ENCODE data around the gene ADAM22.

The ADAM22 gene

DNA sequence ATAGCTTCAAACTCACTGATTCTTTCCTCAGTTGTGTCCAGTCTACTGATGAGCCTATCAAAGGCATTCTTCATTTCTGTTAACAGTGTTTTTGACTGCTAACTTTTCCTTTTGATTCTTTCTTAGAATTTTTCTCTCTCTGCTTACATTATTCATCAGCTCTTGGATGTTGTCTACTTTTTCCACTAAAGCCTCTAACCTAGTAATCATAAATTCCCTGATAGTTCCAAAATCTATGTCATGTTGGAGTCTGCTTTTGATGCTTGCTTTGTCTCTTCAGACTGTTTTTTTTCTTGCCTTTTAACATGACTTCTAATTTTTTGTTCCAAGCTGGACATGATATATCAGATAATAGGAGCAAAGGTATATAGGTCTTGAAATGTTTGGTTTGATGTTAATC, 78.0 kb downstream of the ADAM22 start:
- TF ChIP-seq, protein P1, sequence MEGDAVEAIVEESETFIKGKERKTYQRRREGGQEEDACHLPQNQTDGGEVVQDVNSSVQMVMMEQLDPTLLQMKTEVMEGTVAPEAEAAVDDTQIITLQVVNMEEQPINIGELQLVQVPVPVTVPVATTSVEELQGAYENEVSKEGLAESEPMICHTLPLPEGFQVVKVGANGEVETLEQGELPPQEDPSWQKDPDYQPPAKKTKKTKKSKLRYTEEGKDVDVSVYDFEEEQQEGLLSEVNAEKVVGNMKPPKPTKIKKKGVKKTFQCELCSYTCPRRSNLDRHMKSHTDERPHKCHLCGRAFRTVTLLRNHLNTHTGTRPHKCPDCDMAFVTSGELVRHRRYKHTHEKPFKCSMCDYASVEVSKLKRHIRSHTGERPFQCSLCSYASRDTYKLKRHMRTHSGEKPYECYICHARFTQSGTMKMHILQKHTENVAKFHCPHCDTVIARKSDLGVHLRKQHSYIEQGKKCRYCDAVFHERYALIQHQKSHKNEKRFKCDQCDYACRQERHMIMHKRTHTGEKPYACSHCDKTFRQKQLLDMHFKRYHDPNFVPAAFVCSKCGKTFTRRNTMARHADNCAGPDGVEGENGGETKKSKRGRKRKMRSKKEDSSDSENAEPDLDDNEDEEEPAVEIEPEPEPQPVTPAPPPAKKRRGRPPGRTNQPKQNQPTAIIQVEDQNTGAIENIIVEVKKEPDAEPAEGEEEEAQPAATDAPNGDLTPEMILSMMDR (IDR thresholded peaks at IDR 0.05; ENCODE audit: low read depth, low read length) = no peak
- no peak overlapping the region for H3K4me3 ChIP-seq (ENCODE audit: low read depth, low read length)
- in situ Hi-C loops (cut with HindIII; ENCODE audit: low sequenced_read_pairs) = no loop called here
- DNase-seq (ENCODE audit: low read depth, low spot score) = no peak

GRCh38 chr7:88013981-88014380, 79.9 kb downstream of the ADAM22 start:
- H3K4me3 ChIP-seq (ENCODE audit: low read depth, low read length) = no peak overlapping the region
- TF ChIP-seq, protein P1 (IDR thresholded peaks at IDR 0.05; ENCODE audit: low read depth, low read length) = no peak
- in situ Hi-C loops (cut with HindIII; ENCODE audit: low sequenced_read_pairs) = no loop called here
- no peak for DNase-seq (ENCODE audit: low read depth, low spot score)

DNA sequence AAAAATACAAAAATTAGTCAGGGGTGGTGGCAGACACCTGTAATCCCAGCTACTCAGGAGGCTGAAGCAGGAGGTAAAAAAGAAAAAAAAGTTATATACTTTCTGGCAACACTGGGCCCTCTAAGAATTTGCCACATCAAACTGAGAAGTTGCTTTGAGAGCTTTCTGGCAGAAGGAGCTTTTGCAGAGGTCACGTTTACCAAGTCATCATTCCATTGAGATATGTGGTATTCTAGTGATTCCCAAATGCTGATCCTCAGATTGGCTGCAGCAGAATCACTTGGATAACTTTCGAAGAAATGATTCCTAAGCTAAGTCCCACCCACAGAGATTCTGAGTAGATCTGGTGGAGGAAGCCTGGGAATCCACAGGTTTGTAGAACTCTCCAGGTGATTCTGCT, 80.5 kb downstream of the ADAM22 start:
- TF ChIP-seq, protein P1 (IDR thresholded peaks at IDR 0.05; ENCODE audit: low read depth, low read length) = no peak
- DNase-seq (ENCODE audit: low read depth, low spot score) = no peak
- no peak overlapping the region for H3K4me3 ChIP-seq (ENCODE audit: low read depth, low read length)
- in situ Hi-C loops (cut with HindIII; ENCODE audit: low sequenced_read_pairs) = no loop called here

- in situ Hi-C loops (cut with HindIII; ENCODE audit: low sequenced_read_pairs) = no loop called here
- DNase-seq (ENCODE audit: low read depth, low spot score) = no peak
- no peak overlapping the region for H3K4me3 ChIP-seq (ENCODE audit: low read depth, low read length)
- TF ChIP-seq, protein P1 (IDR thresholded peaks at IDR 0.05; ENCODE audit: low read depth, low read length) = no peak
Observed at GRCh38 chr7:88015309-88015708, 81.3 kb downstream of the ADAM22 start.

DNA sequence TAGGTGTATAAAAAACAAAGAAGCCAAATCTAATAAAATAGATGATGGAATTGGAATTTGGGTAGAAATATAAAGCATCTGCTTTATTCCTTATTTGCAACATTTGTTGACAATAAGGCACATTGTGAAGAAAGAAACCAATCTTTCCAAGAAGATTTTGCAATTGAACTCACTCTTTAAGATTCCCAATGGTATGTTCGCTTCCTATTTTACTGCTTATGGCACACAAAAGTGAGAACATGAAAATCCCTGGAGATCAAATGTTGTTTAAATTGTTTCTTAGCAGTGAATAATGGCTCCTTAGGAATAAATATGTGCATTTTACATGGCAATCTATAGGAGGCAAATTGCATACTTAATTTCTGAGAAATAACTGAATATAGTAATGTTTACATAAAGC, 84.5 kb downstream of the ADAM22 start:
- H3K4me3 ChIP-seq (ENCODE audit: low read depth, low read length) = no peak overlapping the region
- TF ChIP-seq, protein P1 (IDR thresholded peaks at IDR 0.05; ENCODE audit: low read depth, low read length) = no peak
- DNase-seq (ENCODE audit: low read depth, low spot score) = no peak
- in situ Hi-C loops (cut with HindIII; ENCODE audit: low sequenced_read_pairs) = no loop called here

- TF ChIP-seq, protein P1 (IDR thresholded peaks at IDR 0.05; ENCODE audit: low read depth, low read length) = no peak
- peak; percentile 20 for DNase-seq (ENCODE audit: low read depth, low spot score)
- in situ Hi-C loops (cut with HindIII; ENCODE audit: low sequenced_read_pairs) = no loop called here
- H3K4me3 ChIP-seq (ENCODE audit: low read depth, low read length) = no peak overlapping the region
Observed at GRCh38 chr7:88020953-88021665, 87.1 kb downstream of the ADAM22 start.
